NCI-H146 treated with DMSO at 0.1 percent for 48 hours (cell line): ENCODE data around the gene PARD3.

Experiments
- DNase-seq: peaks from one replicate; lab custom pipeline; 2025; ENCODE audit not compliant: unreplicated experiment; lab: John Stamatoyannopoulos, UW

The PARD3 gene

GRCh38 chr10:34203966-34204630 is 611.0 kb downstream of the PARD3 start:
- no peak for DNase-seq

- DNase-seq = peak; percentile 93
Observed at GRCh38 chr10:34200355-34200901, 614.7 kb downstream of the PARD3 start.

GRCh38 chr10:34198953-34199352 is 616.1 kb downstream of the PARD3 start:
- DNase-seq = peak; percentile 40

GRCh38 chr10:34196058-34196433 is 619.0 kb downstream of the PARD3 start:
- no peak for DNase-seq

- DNase-seq = no peak
Observed at GRCh38 chr10:34195364-34196057, 619.6 kb downstream of the PARD3 start.

- no peak for DNase-seq
Observed at GRCh38 chr10:34193931-34194626, 621.0 kb downstream of the PARD3 start.

GRCh38 chr10:34192646-34193045 is 622.5 kb downstream of the PARD3 start:
- DNase-seq = no peak

DNA sequence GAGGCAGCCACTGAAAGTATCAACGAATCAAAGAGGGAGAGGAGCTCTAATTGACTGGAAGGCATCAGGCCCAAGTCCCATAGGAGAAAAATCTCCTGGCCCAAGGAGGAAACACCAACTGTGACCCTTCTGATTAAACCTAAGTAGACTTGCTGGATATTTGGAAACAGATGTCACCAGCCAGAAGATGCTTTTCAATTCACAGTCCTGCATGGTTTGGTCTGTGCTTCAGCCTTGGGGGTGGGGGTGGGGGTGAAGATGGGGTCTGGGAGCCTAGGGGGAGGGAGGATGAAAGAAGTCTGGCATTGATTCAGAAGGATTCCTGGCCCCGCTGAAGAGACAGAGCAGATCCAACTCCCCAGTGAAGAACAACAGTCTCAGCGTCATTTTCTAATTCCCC is 623.7 kb downstream of the PARD3 start:
- DNase-seq = no peak

DNA sequence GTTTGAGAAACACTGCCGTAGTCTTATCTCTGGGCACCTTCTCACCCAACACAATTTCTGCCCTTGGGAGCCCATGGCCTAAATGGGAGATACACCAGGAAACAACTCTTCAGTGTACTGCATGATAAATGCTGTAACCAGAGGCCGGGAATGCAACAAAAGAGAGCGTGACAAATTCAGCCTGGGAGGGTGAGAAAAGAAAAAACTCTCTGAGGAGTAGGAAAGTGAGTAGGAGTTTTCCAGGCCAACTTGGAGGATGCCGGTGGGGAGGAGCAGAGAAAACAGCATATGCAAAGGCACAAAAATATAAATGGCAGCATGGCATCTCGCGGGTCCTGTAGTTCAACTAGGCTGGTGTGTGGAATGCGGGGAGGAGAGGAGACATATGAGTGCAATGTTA is 624.5 kb downstream of the PARD3 start:
- DNase-seq = no peak

DNA sequence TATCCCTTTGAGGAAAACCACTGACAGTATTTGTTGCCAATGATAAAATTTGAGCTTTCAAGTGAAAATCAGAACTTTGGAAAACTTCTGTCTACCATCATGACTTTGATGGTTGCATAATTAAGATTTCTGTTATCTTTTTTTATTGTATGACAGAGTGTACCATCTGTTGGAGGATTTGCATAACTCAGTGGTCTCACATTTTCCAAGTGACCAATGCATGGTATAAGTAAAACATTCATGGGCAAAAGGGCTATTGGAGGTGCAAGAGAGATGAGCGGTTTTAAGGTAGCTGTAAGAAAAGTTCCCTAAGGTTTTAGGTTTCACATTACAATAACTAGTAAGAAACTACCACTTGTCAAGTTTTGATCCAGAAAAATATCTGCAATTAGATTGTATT is 625.3 kb downstream of the PARD3 start:
- no peak for DNase-seq

- DNase-seq = no peak
Observed at GRCh38 chr10:34188221-34188620, 626.9 kb downstream of the PARD3 start.

DNA sequence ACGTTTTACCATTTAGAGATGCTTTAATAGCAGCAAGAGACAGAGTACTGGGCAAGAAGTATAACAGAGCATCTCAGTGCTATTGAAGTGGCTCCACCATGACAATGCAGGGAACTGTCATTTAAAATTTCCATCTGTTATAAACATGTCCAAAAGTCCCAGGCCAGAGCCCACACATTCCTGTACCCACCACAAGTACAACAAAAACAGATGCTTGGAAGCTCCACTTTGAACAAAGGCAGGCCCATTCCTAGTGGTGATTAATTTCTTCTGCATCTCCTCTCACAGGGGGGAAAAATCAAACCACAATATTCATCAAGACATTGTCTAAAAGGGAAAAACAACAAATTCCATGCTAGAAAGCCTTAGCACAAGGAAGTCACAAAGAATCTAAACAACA is 627.9 kb downstream of the PARD3 start:
- DNase-seq = no peak

DNA sequence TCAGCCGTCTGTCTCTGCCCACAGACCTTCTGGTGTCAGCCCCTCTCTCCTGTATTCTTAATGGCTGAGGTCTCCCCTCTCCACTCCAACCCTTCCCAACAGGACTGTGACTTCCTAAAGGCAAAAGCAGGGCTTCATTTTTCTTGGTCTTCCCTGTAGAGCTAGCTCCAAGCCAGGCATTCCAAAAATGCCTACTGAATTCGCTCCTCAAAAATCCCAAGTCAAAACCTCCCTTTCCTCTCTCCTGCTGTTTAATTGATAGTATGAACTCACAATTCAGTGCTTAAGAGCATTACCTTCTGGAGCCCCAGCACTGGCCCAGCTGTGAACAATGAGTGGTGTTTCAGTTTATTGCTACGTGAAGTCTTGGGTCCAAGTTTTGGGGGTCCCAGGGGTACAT is 628.4 kb downstream of the PARD3 start:
- DNase-seq = no peak

DNA sequence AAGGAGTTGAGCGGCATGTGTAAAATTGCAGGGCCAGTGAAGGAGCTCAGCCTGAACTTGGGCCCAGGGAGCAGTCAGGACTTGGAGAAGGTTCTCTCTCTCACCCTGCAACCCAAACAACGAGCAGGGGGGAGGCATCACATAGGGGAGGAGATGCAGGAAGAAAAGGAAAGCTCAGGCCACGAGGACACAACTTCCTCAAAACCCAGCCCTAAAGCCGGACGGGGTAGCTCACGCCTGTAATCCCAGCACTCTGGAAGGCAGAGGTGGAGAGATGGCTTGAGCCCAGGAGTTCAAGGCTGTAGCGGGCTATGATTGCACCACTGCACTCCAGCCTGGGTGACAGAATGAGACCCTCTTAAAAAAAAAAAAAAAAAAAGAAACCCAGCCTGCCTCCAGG is 629.1 kb downstream of the PARD3 start:
- DNase-seq = no peak

- peak; percentile 90 for DNase-seq
Observed at GRCh38 chr10:34184939-34185386, 630.1 kb downstream of the PARD3 start.

- DNase-seq = no peak
Observed at GRCh38 chr10:34184397-34184796, 630.7 kb downstream of the PARD3 start.

DNA sequence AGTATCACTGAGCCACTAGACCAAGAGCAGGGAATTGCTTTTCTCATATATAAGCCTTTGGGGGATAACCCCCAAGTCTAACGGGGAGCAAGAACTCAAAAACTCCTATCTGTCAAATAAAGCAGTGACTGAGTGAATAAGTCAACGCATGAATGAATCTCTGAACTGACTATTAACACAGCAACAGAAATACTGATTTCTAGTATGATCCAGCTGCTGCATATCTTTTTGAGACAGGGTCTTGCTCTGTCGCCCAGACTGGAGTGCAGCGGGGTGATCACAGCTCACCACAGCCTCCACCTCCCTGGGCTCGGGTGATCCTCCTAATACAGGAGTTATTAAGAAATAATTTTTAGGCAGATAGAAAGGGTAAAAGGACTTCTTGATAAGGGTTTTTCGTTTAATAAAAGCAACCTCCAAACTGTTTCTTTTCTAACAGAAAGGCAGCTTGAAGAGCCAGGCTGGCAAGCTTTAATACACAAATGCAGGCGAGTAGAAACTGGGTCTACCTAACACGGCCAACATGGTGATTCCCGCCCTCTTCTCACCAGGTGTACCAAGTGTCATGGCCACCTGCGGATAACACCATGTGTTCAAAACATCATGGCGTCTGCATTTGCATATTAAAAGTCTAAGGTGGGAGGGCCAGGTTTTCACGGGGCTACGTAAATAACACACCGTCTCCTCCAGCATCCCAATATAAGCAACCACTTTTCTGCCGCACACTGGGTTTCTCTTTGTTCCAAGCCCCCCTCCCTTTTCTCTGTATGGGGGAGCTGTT is 631.9 kb downstream of the PARD3 start:
- DNase-seq = peak; percentile 80

DNA sequence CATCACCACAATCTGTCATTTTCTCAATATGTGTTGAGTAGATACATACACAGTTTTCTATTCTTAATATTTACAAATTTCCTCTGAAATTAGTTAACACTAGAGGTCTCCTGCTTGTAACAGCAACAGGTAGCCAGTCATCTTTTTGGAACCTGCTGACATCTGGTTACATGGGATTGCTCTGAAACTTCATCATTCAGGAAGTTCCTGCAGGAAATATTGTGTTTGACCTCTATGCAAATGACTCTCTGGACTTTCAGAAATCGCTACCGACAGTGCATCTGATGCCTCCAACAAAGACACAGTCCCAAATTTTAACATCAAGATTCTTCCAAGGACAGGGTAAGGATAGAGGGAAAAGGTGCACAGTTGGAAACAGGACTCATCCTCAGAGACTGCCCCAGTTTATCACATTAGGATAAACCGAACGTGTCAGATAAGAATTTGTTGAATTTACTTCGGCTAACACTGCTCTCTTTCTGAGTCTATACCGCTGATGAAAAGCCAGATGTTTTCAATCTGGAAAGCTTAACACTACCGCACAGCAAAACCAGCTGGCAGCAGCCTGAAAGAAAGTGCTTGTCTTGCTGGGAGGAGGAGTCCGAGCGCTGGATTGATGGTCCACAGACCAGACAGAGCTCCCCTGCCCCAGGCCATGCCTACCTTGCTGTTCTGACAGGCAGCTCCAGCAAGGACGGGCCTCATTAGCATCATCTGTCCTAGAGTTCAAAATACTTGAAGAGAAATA is 633.4 kb downstream of the PARD3 start:
- no peak for DNase-seq

DNA sequence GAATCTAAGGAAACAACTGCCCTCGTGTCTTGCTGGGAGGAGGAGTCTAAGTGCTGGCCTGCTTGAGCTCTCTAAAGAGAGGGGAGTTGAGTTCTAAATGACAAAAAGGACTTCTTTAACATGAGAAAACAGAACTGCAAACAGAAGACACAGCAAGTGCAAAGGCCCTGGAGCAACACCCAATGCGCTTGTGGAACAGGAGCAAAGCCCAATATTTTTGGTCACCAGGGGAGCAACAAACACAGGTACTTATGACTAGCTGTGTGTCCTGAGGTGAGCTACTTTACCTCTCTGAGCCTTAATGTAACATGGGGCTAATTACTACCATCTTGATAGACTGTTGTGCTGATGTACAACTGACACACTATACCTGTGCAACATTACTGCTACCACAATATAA is 634.3 kb downstream of the PARD3 start:
- DNase-seq = no peak

- DNase-seq = peak; percentile 23
Observed at GRCh38 chr10:34179280-34179679, 635.8 kb downstream of the PARD3 start.
